Kidney epithelial cell (primary cell): Measurements from ENCODE around the gene SFSWAP. TPM values are rescaled to one million over a fixed set of nuclear protein-coding genes. Genes with fewer than 3 reads are reported as not detected.
"Not testable (repeated sequence)": the region's sequence is repeated elsewhere in the genome, so short reads cannot be mapped to it uniquely, and the experiment has no call there.

ENCODE experiments used
- DNase-seq: peaks from one replicate; pipeline ENCODE4 v3.0.0-alpha.2; 2010; ENCODE audit warnings: low read depth
- H3K27me3 ChIP-seq: 2 replicates; pipeline ENCODE4 v1.6.0; 2011; ENCODE audit warnings: low read length; ENCODE audit not compliant: control insufficient read depth, insufficient read depth
- H3K36me3 ChIP-seq: 2 replicates; pipeline ENCODE4 v1.5.1; 2011; ENCODE audit warnings: low read length; ENCODE audit not compliant: control insufficient read depth, insufficient read depth
- H3K4me3 ChIP-seq: 2 replicates; pipeline ENCODE4 v1.5.1; 2011; ENCODE audit warnings: low read depth, mild to moderate bottlenecking, control low read depth, low read length
- total RNA-seq: library from RNA; depleted of rRNA; stranded (reverse); fragments of >200 nt; gene quantifications from 2 replicates; pipeline ENCODE4 v1.2.3, GENCODE V29; 2015
- TF ChIP-seq, protein P1 (sequence below): IDR thresholded peaks from 2 replicates; pipeline ENCODE4 v1.5.1; 2011; ENCODE audit warnings: mild to moderate bottlenecking, moderate library complexity, low read length, control low read depth, inconsistent platforms; ENCODE audit not compliant: insufficient read depth, poor library complexity, severe bottlenecking

SFSWAP gene
- total RNA-seq, 1 donor from 2014 or later, result 27.7 TPM

DNA sequence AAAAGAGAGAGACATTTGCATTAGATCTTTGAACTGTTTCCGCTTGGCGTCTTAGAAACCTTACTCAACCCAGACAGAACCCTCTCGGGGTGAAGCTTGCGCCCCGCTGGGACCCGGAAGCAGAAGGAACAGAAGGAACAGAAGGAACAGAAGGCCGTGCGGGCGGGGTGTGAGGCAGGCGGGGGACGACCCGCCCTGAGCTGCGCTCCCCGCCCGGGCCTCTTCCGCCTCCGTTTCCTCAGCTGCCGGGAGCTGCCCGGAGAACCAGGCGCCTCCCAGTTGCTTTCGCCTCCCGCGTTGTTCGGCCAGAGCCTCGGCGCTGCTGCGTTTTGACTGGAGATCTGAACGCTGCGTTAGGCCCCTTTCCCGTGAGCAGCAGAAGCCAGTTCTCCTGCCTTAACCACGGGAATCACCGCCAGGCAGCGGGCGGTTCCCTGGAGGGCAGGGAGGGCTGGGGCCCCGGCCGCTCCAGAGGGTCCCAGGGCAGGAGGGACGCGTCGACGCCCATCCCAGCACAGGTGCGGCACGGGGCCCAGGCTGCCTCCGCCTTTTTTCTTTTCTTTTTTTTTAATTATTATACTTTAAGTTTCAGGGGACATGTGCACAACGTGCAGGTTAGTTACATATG lies 98.0 kb downstream of the SFSWAP start:
- Histone ChIP-seq H3K27me3 (no peaks in the 10 kb centered on the region), H3K4me3 (no peak overlapping the region), H3K36me3 (no peaks in the 10 kb centered on the region)
- DNase-seq, result no peak
- TF ChIP-seq, protein P1, sequence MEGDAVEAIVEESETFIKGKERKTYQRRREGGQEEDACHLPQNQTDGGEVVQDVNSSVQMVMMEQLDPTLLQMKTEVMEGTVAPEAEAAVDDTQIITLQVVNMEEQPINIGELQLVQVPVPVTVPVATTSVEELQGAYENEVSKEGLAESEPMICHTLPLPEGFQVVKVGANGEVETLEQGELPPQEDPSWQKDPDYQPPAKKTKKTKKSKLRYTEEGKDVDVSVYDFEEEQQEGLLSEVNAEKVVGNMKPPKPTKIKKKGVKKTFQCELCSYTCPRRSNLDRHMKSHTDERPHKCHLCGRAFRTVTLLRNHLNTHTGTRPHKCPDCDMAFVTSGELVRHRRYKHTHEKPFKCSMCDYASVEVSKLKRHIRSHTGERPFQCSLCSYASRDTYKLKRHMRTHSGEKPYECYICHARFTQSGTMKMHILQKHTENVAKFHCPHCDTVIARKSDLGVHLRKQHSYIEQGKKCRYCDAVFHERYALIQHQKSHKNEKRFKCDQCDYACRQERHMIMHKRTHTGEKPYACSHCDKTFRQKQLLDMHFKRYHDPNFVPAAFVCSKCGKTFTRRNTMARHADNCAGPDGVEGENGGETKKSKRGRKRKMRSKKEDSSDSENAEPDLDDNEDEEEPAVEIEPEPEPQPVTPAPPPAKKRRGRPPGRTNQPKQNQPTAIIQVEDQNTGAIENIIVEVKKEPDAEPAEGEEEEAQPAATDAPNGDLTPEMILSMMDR, result no peak

DNA sequence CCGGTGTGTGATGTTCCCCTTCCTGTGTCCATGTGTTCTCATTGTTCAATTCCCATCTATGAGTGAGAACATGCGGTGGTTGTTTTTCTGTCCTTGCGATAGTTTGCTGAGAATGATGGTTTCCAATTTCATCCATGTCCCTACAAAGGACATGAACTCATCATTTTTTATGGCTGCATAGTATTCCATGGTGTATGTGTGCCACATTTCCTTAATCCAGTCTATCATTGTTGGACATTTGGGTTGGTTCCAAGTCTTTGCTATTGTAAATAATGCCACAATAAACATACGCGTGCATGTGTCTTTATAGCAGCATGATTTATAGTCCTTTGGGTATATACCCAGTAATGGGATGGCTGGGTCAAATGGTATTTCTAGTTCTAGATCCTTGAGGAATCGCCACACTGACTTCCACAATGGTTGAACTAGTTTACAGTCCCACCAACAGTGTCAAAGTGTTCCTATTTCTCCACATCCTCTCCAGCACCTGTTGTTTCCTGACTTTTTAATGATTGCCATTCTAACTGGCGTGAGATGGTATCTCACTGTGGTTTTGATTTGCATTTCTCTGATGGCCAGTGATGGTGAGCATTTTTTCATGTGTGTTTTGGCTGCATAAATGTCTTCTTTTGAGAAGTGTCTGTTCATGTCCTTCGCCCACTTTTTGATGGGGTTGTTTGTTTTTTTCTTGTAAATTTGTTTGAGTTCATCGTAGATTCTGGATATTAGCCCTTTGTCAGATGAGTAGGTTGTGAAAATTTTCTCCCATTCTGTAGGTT lies 98.8 kb downstream of the SFSWAP start:
- not testable (repeated sequence) for H3K27me3 ChIP-seq, H3K4me3 ChIP-seq, H3K36me3 ChIP-seq, DNase-seq

GRCh38 chr12:131810726-131811125 lies 99.8 kb downstream of the SFSWAP start:
- H3K27me3 ChIP-seq, result no peaks in the 10 kb centered on the region
- H3K36me3 ChIP-seq, result no peaks in the 10 kb centered on the region
- no peak overlapping the region for H3K4me3 ChIP-seq
- DNase-seq, result no peak
- TF ChIP-seq, protein P1, result no peak

- DNase-seq, result no peak
- TF ChIP-seq, protein P1, result no peak
- Histone ChIP-seq H3K36me3 (no peaks in the 10 kb centered on the region), H3K4me3 (no peak overlapping the region), H3K27me3 (peaks cover 2% of the 10 kb centered on the region)
These were observed 104.2 kb downstream of the SFSWAP start for GRCh38 chr12:131815131-131815530.

- Histone ChIP-seq H3K36me3 (no peaks in the 10 kb centered on the region), H3K27me3 (peaks cover 2% of the 10 kb centered on the region), H3K4me3 (no peak overlapping the region)
- DNase-seq, result no peak
- TF ChIP-seq, protein P1, result no peak
These were observed 105.6 kb downstream of the SFSWAP start for GRCh38 chr12:131816495-131816894.

GRCh38 chr12:131817241-131817640 lies 106.4 kb downstream of the SFSWAP start:
- Histone ChIP-seq H3K36me3 (no peaks in the 10 kb centered on the region), H3K27me3 (peaks cover 2% of the 10 kb centered on the region), H3K4me3 (no peak overlapping the region)
- DNase-seq, result no peak
- TF ChIP-seq, protein P1, result no peak
